CD4-positive, alpha-beta T cell (primary cell): ENCODE results near the gene PPP1R13L. TPM values are rescaled to one million over a fixed set of nuclear protein-coding genes. Genes with fewer than 3 reads are reported as not detected.
A peak's percentile ranks its signal among the peaks of the same experiment; 100 is the strongest.

ENCODE experiments used
- ATAC-seq: fragments of 200-7000 bp; cut with Tn5 transposase; one replicate; pipeline ENCODE4 v1.10.0; 2022; ENCODE audit warnings: mild to moderate bottlenecking; ENCODE audit not compliant: poor library complexity
- CTCF ChIA-PET: fragments of 350-600 bp; sonication (Branson Sonifier 250); formaldehyde crosslinking; loops from one replicate; lab custom pipeline; 2021; ENCODE audit warnings: antibody characterized with exemption, inconsistent platforms; lab: Charles Lee
- POLR2A ChIA-PET: fragments of 350-600 bp; sonication (Branson Sonifier 250); formaldehyde crosslinking; loops from one replicate; lab custom pipeline; 2021; ENCODE audit warnings: antibody characterized with exemption, inconsistent platforms; lab: Charles Lee
- DNase-seq, 14 experiments: peaks; one replicate each; pipeline ENCODE4 v3.0.0-alpha.2; 2013 to 2020; ENCODE audit warnings: mixed read lengths in 2 of 14
- H3K27ac ChIP-seq, 2 donors: one replicate each; pipeline versions ENCODE4 v1.5.1 to v1.7.0; 2013; ENCODE audit warnings: low read length in 2 of 2, low read depth in 1 of 2, mild to moderate bottlenecking in 1 of 2
- H3K27me3 ChIP-seq, 2 experiments: 1 replicate in 1 of 2; 2 replicates in 1 of 2; pipeline versions ENCODE4 v1.6.1 to v1.7.0; 2013; ENCODE audit warnings: low read length in 2 of 2, control low read depth in 1 of 2, mild to moderate bottlenecking in 1 of 2, moderate library complexity in 1 of 2; ENCODE audit not compliant: insufficient read depth in 2 of 2, control insufficient read depth in 1 of 2
- H3K36me3 ChIP-seq: one replicate; pipeline ENCODE4 v1.6.1; 2013; ENCODE audit warnings: low read length, control low read depth; ENCODE audit not compliant: insufficient read depth
- H3K4me1 ChIP-seq: one replicate; pipeline ENCODE4 v1.6.1; 2013; ENCODE audit warnings: low read length, control low read depth; ENCODE audit not compliant: insufficient read depth
- H3K4me3 ChIP-seq: one replicate; pipeline ENCODE4 v1.5.1; 2013; ENCODE audit warnings: mild to moderate bottlenecking, low read length, moderate library complexity
- H3K9me3 ChIP-seq, 2 experiments: 1 replicate in 1 of 2; 2 replicates in 1 of 2; pipeline versions ENCODE4 v1.6.1 to v1.7.0; 2013; ENCODE audit warnings: low read length in 2 of 2, mild to moderate bottlenecking in 2 of 2, control low read depth in 1 of 2, moderate library complexity in 1 of 2; ENCODE audit not compliant: control insufficient read depth in 1 of 2, insufficient read depth in 1 of 2
- H3K27ac Mint-ChIP-seq: one replicate; pipeline ENCODE4 v1.8.0; 2020; ENCODE audit warnings: mixed read lengths
- H3K27me3 Mint-ChIP-seq: one replicate; pipeline ENCODE4 v1.8.0; 2021; ENCODE audit warnings: mixed read lengths
- H3K36me3 Mint-ChIP-seq: one replicate; pipeline ENCODE4 v1.8.0; 2021; ENCODE audit warnings: low read depth, mixed read lengths
- H3K4me1 Mint-ChIP-seq: one replicate; pipeline ENCODE4 v1.8.0; 2021; ENCODE audit warnings: low read depth, mixed read lengths
- H3K4me3 Mint-ChIP-seq: one replicate; pipeline ENCODE4 v1.8.0; 2020; ENCODE audit warnings: mild to moderate bottlenecking, mixed read lengths
- H3K9me3 Mint-ChIP-seq: one replicate; pipeline ENCODE4 v1.8.0; 2020; ENCODE audit warnings: mixed read lengths
- intact Hi-C, 2 experiments: fragments of 100-400 bp; cut with DNase I in 1 of 2; cut with micrococcal nuclease in 1 of 2; formaldehyde crosslinking; loops; one replicate each; pipeline versions ENCODE4 v1.15.1 to v1.9.0; 2023 to 2025; cut with DNase I, micrococcal nuclease
- polyA plus RNA-seq, 2 donors: library from polyadenylated mRNA; unstranded; fragments of 120-200 nt; gene quantifications; one replicate each; pipeline ENCODE4 v1.2.1, GENCODE V29; 2013
- total RNA-seq, 174 experiments: library from RNA in 2 of 174; stranded (reverse) in 2 of 174; gene quantifications; one replicate each; pipeline ENCODE4 v1.2.3 and lab custom pipeline; 2021 to 2026
- TF ChIP-seq, protein P1 (sequence below): fragments of 200-600 bp; IDR thresholded peaks from one replicate; pipeline ENCODE4 v1.8.0; 2022; ENCODE audit warnings: antibody characterized with exemption, mild to moderate bottlenecking

Gene PPP1R13L, protein sequence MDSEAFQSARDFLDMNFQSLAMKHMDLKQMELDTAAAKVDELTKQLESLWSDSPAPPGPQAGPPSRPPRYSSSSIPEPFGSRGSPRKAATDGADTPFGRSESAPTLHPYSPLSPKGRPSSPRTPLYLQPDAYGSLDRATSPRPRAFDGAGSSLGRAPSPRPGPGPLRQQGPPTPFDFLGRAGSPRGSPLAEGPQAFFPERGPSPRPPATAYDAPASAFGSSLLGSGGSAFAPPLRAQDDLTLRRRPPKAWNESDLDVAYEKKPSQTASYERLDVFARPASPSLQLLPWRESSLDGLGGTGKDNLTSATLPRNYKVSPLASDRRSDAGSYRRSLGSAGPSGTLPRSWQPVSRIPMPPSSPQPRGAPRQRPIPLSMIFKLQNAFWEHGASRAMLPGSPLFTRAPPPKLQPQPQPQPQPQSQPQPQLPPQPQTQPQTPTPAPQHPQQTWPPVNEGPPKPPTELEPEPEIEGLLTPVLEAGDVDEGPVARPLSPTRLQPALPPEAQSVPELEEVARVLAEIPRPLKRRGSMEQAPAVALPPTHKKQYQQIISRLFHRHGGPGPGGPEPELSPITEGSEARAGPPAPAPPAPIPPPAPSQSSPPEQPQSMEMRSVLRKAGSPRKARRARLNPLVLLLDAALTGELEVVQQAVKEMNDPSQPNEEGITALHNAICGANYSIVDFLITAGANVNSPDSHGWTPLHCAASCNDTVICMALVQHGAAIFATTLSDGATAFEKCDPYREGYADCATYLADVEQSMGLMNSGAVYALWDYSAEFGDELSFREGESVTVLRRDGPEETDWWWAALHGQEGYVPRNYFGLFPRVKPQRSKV
- total RNA-seq (1 to 10 TPM; 1.5 to 3.7 TPM), total RNA-seq (lab: John Stamatoyannopoulos, UW) (0.69 to 10.0 (median 3.2) reads per million in 172 experiments)
- 3.3 TPM for polyA plus RNA-seq (2013, experiment 1 of 2)
- 4.6 TPM for polyA plus RNA-seq (2013, experiment 2 of 2)

DNA sequence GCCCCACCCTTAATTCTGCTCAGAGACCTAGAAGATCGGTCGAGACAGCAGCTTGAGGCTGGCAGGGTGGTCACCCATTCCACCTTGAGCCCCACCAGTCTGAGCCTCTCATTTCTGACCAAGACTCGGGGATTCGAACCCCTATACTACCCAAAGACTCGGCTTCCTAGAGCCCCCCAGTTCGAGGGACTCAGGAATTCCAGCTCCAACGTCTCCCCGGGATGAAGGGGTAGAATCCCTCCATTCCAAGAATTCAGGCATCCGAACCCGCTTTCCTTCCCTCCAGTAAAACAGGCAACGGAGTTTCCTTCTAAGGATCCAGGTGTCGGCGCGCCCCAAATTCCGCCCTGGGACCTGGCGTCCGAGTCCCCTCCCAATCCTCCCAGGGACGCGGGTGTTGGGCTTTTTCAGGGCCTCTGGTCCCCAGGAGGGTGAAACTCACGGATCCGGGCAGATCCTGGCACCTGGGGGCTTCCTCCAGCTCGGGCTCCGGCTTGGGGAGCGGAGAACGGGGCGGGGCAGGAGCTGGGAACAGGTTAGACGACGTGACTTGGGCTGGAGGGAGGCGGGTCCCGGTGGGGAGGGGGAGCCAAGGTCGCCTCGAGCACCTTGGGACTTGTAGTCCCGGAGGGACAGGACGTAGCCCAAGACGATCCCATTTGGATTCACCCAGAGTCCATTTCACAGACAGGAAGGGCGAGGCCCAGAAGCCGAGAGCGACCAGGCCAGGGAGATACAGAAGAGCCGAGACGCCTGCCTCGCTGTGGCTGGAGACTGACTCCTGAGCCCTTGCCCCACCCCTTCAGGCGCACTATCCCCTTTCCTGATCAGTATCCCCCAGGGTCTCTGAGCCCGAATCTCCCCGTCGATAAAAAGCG lies at the start of gene PPP1R13L:
PPP1R13L (minus strand) TSS at position 513 of the 878 bp plus-strand sequence. CDS start 6,751 bp downstream, outside the sequence.
- peak in 11 of 14 experiments; percentile 24 to 73 (median 42) for DNase-seq
- TF ChIP-seq, protein P1, sequence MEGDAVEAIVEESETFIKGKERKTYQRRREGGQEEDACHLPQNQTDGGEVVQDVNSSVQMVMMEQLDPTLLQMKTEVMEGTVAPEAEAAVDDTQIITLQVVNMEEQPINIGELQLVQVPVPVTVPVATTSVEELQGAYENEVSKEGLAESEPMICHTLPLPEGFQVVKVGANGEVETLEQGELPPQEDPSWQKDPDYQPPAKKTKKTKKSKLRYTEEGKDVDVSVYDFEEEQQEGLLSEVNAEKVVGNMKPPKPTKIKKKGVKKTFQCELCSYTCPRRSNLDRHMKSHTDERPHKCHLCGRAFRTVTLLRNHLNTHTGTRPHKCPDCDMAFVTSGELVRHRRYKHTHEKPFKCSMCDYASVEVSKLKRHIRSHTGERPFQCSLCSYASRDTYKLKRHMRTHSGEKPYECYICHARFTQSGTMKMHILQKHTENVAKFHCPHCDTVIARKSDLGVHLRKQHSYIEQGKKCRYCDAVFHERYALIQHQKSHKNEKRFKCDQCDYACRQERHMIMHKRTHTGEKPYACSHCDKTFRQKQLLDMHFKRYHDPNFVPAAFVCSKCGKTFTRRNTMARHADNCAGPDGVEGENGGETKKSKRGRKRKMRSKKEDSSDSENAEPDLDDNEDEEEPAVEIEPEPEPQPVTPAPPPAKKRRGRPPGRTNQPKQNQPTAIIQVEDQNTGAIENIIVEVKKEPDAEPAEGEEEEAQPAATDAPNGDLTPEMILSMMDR, result no peak
- H3K27ac ChIP-seq, result peak within 1 kb of the TSS; percentile 70 to 86
- Mint-ChIP-seq H3K9me3 (no peaks in the 10 kb centered on the region), H3K27ac (peak within 1 kb of the TSS; percentile 79), H3K36me3 (peaks cover 12% of the 10 kb centered on the region), H3K27me3 (peaks cover 51% of the 10 kb centered on the region), H3K4me1 (peaks cover 40% of the 10 kb centered on the region), H3K4me3 (peak within 1 kb of the TSS; percentile 97)
- ChIA-PET CTCF (interaction anchor here (0.6 to 3.5 kb wide), 6 partner anchors 34 to 238 kb away, joined by 4 to 22 read pairs (median 8); no protein-coding TSS in a partner anchor), POLR2A (interaction anchor here (1.3 to 1.5 kb wide), 2 partner anchors 74 to 81 kb away, joined by 3 to 6 read pairs; no protein-coding TSS in a partner anchor)
- H3K4me3 ChIP-seq, result peak within 1 kb of the TSS; percentile 67
- H3K9me3 ChIP-seq, result peaks cover 0 to 10% of the 10 kb centered on the region in 2 experiments
- no peaks in the 10 kb centered on the region for H3K36me3 ChIP-seq
- H3K27me3 ChIP-seq, result peaks cover 27 to 30% of the 10 kb centered on the region in 2 experiments
- intact Hi-C loops, result loop anchor here (2.0 to 10.0 kb wide), 3 partner anchors 74 to 460 kb away; partner anchors contain the start of genes FOXA3 (in 1 of the 2), MARK4 (in 1 of the 2) and SYMPK (in 1 of the 2)
- peaks cover 45% of the 10 kb centered on the region for H3K4me1 ChIP-seq
- peak; percentile 5 for ATAC-seq

DNA sequence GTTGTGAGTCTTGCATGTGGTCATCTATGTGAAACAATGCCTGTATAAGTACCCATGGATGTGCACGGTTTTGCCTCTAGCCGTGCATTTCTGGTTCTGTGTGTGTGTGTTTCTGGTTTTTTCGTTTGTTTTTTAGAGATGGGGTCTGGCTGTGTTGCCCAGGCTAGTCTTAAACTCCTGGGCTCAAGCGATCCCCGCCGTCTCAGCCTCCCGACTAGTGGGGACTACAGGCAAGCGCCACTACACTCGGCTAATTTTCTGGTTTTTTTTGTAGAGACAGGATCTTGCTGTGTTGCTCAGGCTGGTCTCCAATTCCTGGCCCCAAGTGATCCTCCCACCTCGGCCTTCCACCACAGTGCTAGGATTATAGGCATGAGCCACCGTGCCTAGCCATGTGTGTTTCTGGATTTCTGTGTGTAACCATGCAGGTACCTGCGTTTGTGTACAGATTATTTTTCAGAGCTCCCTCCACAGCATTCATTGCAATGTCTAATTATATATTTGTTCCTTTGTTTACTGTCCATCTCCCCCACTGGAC lies 47.0 kb upstream of the PPP1R13L start:
- ChIA-PET CTCF (interaction anchor here (1.0 to 6.5 kb wide), 5 partner anchors 13 to 27 kb away, joined by 4 to 51 read pairs (median 5); partner anchors contain the start of gene FOSB), POLR2A (interaction anchor here (5.4 kb wide), 1 partner anchor 16 kb away, joined by 38 read pairs; the partner anchor contains the start of gene FOSB)
- H3K27ac Mint-ChIP-seq, result peak overlapping the region; percentile 98
- peaks cover 0 to 2% of the 10 kb centered on the region in 2 experiments for H3K27me3 ChIP-seq
- no peaks in the 10 kb centered on the region for H3K9me3 Mint-ChIP-seq
- TF ChIP-seq, protein P1, result no peak
- H3K27ac ChIP-seq, result peak overlapping the region in 1 of 2 donors; percentile 99
- no peak overlapping the region for H3K4me3 ChIP-seq
- intact Hi-C loops, result loop anchor here (1.0 kb wide), 1 partner anchor 15 kb away; the partner anchor contains the start of gene FOSB (in 2 of the 2)
- H3K9me3 ChIP-seq, result no peaks in the 10 kb centered on the region
- DNase-seq (no peak), ATAC-seq (no peak)
- no peaks in the 10 kb centered on the region for H3K27me3 Mint-ChIP-seq
- H3K4me1 ChIP-seq, result peaks cover 64% of the 10 kb centered on the region
- H3K4me1 Mint-ChIP-seq, result peaks cover 56% of the 10 kb centered on the region
- H3K36me3 ChIP-seq, result peaks cover 3% of the 10 kb centered on the region
- peak overlapping the region; percentile 88 for H3K4me3 Mint-ChIP-seq
- peaks cover 14% of the 10 kb centered on the region for H3K36me3 Mint-ChIP-seq
